GM12892 (cell line): ENCODE measurements around the gene GNAQ.

ENCODE experiments used
- DNase-seq: peaks from one replicate; pipeline ENCODE4 v3.0.0; 2011; ENCODE audit not compliant: insufficient read length
- FAIRE-seq: peaks from 2 replicates; lab custom pipeline; 2011; peaks lifted over from hg19 to GRCh38; lab: Jason Lieb, UNC
- POLR2A ChIP-seq: IDR thresholded peaks from 2 replicates; pipeline ENCODE4 v1.6.1; 2011; ENCODE audit warnings: low read depth, low read length, control low read depth
- POLR2AphosphoS5 ChIP-seq: IDR thresholded peaks from 2 replicates; pipeline ENCODE4 v1.6.1; 2011; ENCODE audit warnings: low read depth, low read length, control low read depth
- TAF1 ChIP-seq: IDR thresholded peaks from 2 replicates; pipeline ENCODE4 v1.6.1; 2011; ENCODE audit warnings: low read depth, mild to moderate bottlenecking, control low read depth, low read length, borderline replicate concordance

GNAQ gene

DNA sequence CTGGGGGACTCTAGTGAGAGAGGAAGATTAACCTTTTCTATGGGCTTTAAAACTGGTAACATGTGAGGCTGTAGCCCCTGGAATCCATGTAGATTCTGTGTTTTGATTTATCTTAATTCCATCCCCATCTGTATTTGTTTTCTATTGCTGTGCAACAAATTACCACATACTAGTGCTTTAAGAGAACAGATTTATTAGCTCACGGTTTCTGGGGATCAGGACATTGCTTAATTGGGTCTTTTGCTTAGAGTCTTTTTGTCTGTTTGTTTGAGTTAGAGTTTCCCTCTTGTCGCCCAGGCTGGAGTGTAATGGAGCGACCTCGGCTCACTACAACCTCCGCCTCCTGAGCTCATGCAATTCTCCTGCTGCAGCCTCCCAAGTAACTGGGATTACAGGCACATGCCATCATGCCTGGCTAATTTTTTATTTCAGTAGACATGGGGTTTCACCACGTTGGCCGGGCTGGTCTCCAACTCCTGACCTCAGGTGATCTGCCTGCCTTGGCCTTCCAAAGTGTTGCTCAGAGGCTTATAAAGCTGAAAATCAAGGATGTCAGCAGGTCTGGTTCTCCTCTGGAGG, 353.6 kb downstream of the GNAQ start:
- FAIRE-seq (no peak), DNase-seq (no peak)
- no peak for TF ChIP-seq POLR2A
- no peak for TF ChIP-seq TAF1
- no peak for TF ChIP-seq POLR2AphosphoS5

DNA sequence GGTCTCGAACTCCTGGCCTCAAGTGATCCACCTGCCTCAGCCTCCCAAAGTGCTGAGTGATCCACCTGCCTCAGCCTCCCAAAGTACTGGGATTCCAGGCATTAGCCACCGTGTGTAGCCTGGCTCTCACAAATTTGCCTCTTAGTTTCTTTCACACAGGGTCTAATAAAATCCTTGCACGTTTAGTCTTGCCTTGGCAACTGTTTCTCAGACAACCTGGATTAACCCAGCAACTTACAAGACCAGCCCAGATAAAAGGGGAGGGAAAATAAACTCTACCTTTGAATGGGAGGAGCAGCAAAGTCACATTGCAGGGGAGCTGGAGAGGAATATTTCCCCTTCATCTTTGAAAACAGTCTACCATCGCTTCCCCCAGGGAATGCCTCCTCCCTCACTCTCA, 354.2 kb downstream of the GNAQ start:
- TF ChIP-seq TAF1, result no peak
- TF ChIP-seq POLR2AphosphoS5, result no peak
- no peak for TF ChIP-seq POLR2A
- FAIRE-seq, result no peak
- no peak for DNase-seq

DNA sequence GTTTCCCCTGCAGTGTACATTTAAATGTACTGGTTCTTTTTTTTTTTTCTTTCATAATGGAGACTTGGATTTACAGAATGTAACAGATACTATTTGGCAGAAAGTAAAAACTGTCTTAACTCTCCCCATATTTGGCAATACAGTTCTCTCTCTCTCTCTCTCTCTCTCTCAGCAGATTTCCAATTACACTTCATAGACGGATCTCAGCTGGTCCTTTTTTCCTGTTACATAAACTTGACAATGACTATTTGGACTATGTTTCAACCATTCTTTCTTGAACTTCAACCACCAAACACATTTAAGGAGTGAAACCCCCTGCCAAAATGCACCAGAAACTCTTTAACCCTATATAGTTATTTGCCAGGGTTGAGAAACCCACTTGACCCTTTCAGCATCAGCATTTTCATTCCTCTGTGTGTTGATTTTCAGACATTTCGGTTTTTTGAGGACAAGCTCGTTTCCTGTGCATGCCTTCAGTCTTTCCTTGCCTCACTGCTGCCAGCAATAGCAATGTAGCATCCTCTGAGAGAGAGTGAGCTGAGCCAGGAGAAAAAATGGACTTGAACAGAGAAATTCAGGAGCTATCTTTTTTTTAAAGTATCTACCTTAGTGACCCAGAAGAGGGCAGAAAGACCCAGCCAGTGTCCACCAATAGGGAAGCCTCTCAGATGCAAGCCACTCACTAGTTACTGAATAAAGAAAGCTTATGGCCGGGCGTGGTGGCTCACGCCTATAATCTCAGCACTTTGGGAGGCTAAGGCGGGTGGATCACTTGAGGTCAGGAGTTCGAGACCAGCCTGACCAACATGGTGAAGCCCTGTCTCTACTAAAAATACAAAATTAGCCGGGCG, 357.4 kb downstream of the GNAQ start:
- FAIRE-seq, result no peak
- no peak for DNase-seq
- no peak for TF ChIP-seq TAF1
- no peak for TF ChIP-seq POLR2A
- no peak for TF ChIP-seq POLR2AphosphoS5

- DNase-seq, result no peak
- TF ChIP-seq POLR2AphosphoS5 (no peak), TAF1 (no peak)
- FAIRE-seq, result no peak
Measured at GRCh38 chr9:77672183-77672582, 359.4 kb downstream of the GNAQ start.

- DNase-seq, result no peak
- FAIRE-seq, result no peak
- TF ChIP-seq POLR2AphosphoS5 (no peak), TAF1 (no peak), POLR2A (no peak)
Measured at GRCh38 chr9:77667151-77667550, 364.5 kb downstream of the GNAQ start.
